ENCODE data around the gene LACC1. TPM values are rescaled to one million over a fixed set of nuclear protein-coding genes. Genes with fewer than 3 reads are reported as not detected.

Gene LACC1
- total and polyA plus RNA-seq, 2 donors (not counting 1 experiment from before 2014, with no cell fraction given) = 1.4 to 5.3 TPM

- Histone ChIP-seq H4K20me1 (ENCODE audit: control insufficient read depth, insufficient read depth, low read length, poor library complexity, severe bottlenecking) (no peaks in the 10 kb centered on the region), H3K4me3 (ENCODE audit: control extremely low read depth in 1 of 5, extremely low read depth in 1 of 5, insufficient read depth in 1 of 5, low read depth in 2 of 5, low read length in 4 of 5) (peak overlapping the region in 4 of 5 experiments; percentile 67 to 78 (median 76)), H3K4me1 (ENCODE audit: control insufficient read depth in 2 of 2, insufficient read depth in 2 of 2, low read length in 2 of 2) (peaks cover 20 to 22% of the 10 kb centered on the region in 2 donors), H3K9me3 (ENCODE audit: control extremely low read depth in 1 of 3, control insufficient read depth in 2 of 3, insufficient read depth in 1 of 3, low read length in 2 of 3) (peaks cover 0 to 1% (median 0%) of the 10 kb centered on the region in 3 donors), H3K9ac (ENCODE audit: low read length) (peak overlapping the region; percentile 72), H3K79me2 (ENCODE audit: control insufficient read depth, insufficient read depth, low read length) (no peaks in the 10 kb centered on the region), H3K27ac (ENCODE audit: low read length in 2 of 2) (peak overlapping the region in 1 of 2 donors; percentile 92), H3K36me3 (replicated peaks in 1 of 2; ENCODE audit: control extremely low read depth in 1 of 2, control insufficient read depth in 1 of 2, extremely low read depth in 1 of 2, insufficient read depth in 2 of 2, low read length in 1 of 2) (peaks cover 0 to 2% of the 10 kb centered on the region in 2 experiments), H3K27me3 (replicated peaks in 1 of 4; ENCODE audit: control extremely low read depth in 1 of 4, control insufficient read depth in 3 of 4, insufficient read depth in 4 of 4, low read length in 3 of 4) (no peaks in the 10 kb centered on the region), H2AFZ (ENCODE audit: insufficient read depth, low read depth, low read length, poor library complexity, severe bottlenecking) (peak overlapping the region; percentile 88), H3K4me2 (replicated peaks; ENCODE audit: low read depth, low read length, poor library complexity, severe bottlenecking) (peak overlapping the region; percentile 86)
- no peak for TF ChIP-seq CTCF (IDR thresholded peaks at IDR 0.05)
- TF ChIP-seq EZH2 (IDR thresholded peaks at IDR 0.05; ENCODE audit: borderline replicate concordance, insufficient read depth, low read depth, low read length, poor library complexity, severe bottlenecking) = no peak
- WGBS (ENCODE audit: insufficient coverage) = 48% methylated on average over 11 of the region's 15 CpGs
- ChIA-PET POLR2A (interaction anchor here (0.7 kb wide), 1 partner anchor 261 kb away, joined by 3 read pairs; no protein-coding TSS in a partner anchor), CTCF (interaction anchor here (0.5 to 2.2 kb wide), 5 partner anchors 20 to 1398 kb away, joined by 3 to 7 read pairs (median 5); no protein-coding TSS in a partner anchor)
- H3K9me3 Mint-ChIP-seq (ENCODE audit: insufficient read depth) = no peaks in the 10 kb centered on the region
- H3K27me3 Mint-ChIP-seq = no peaks in the 10 kb centered on the region
- peak overlapping the region; percentile 94 for H3K27ac Mint-ChIP-seq
- no peak for ATAC-seq (ENCODE audit: low read depth)
- peak overlapping the region; percentile 88 for H3K4me3 Mint-ChIP-seq
- no peak for DNase-seq
- intact Hi-C loops (cut with micrococcal nuclease) = loop anchor here (5.0 kb wide), 1 partner anchor 262 kb away; no protein-coding TSS in a partner anchor
- H3K4me1 Mint-ChIP-seq = peaks cover 31% of the 10 kb centered on the region
Observed at GRCh38 chr13:43880214-43880855, 631 bp downstream of the LACC1 start.

GRCh38 chr13:43880926-43881325, 1.2 kb downstream of the LACC1 start:
- H3K4me2 ChIP-seq (replicated peaks; ENCODE audit: low read depth, low read length, poor library complexity, severe bottlenecking) = no peak overlapping the region
- intact Hi-C loops (cut with micrococcal nuclease) = loop anchor here (5.0 kb wide), 1 partner anchor 261 kb away; no protein-coding TSS in a partner anchor
- DNase-seq (no peak), ATAC-seq (ENCODE audit: low read depth) (no peak)
- TF ChIP-seq EZH2 (IDR thresholded peaks at IDR 0.05; ENCODE audit: borderline replicate concordance, insufficient read depth, low read depth, low read length, poor library complexity, severe bottlenecking) (no peak), CTCF (IDR thresholded peaks at IDR 0.05) (no peak)
- peaks cover 31% of the 10 kb centered on the region for H3K4me1 Mint-ChIP-seq
- no peaks in the 10 kb centered on the region for H4K20me1 ChIP-seq (ENCODE audit: control insufficient read depth, insufficient read depth, low read length, poor library complexity, severe bottlenecking)
- POLR2A ChIA-PET = no interaction called here
- H3K4me1 ChIP-seq (ENCODE audit: control insufficient read depth in 2 of 2, insufficient read depth in 2 of 2, low read length in 2 of 2) = peaks cover 20 to 22% of the 10 kb centered on the region in 2 donors
- H3K9me3 ChIP-seq (ENCODE audit: control extremely low read depth in 1 of 3, control insufficient read depth in 2 of 3, insufficient read depth in 1 of 3, low read length in 2 of 3) = no peaks in the 10 kb centered on the region
- no peaks in the 10 kb centered on the region for H3K79me2 ChIP-seq (ENCODE audit: control insufficient read depth, insufficient read depth, low read length)
- CTCF ChIA-PET = interaction anchor here (0.5 to 1.2 kb wide), 3 partner anchors 9 to 1399 kb away, joined by 3 to 7 read pairs (median 3); no protein-coding TSS in a partner anchor
- no peak overlapping the region for H3K27ac ChIP-seq (ENCODE audit: low read length in 2 of 2)
- no peaks in the 10 kb centered on the region for H3K27me3 Mint-ChIP-seq
- H3K27ac Mint-ChIP-seq = no peak overlapping the region
- no peaks in the 10 kb centered on the region for H3K27me3 ChIP-seq (replicated peaks in 1 of 4; ENCODE audit: control extremely low read depth in 1 of 4, control insufficient read depth in 3 of 4, insufficient read depth in 4 of 4, low read length in 3 of 4)
- H3K9ac ChIP-seq (ENCODE audit: low read length) = no peak overlapping the region
- no peak overlapping the region for H3K4me3 ChIP-seq (ENCODE audit: control extremely low read depth in 1 of 5, extremely low read depth in 1 of 5, insufficient read depth in 1 of 5, low read depth in 2 of 5, low read length in 4 of 5)
- H3K9me3 Mint-ChIP-seq (ENCODE audit: insufficient read depth) = peaks cover 2% of the 10 kb centered on the region
- peak overlapping the region; percentile 6 for H3K4me3 Mint-ChIP-seq
- peaks cover 0 to 2% of the 10 kb centered on the region in 2 experiments for H3K36me3 ChIP-seq (replicated peaks in 1 of 2; ENCODE audit: control extremely low read depth in 1 of 2, control insufficient read depth in 1 of 2, extremely low read depth in 1 of 2, insufficient read depth in 2 of 2, low read length in 1 of 2)
- no peak overlapping the region for H2AFZ ChIP-seq (ENCODE audit: insufficient read depth, low read depth, low read length, poor library complexity, severe bottlenecking)

All from B cell (primary cell).